B cell (primary cell): ENCODE measurements around the gene RAB10. TPM values are rescaled to one million over a fixed set of nuclear protein-coding genes. Genes with fewer than 3 reads are reported as not detected.

ENCODE experiments used
- ATAC-seq: fragments of 200-7000 bp; cut with Tn5 transposase; one replicate; pipeline ENCODE4 v1.10.0; 2021; ENCODE audit warnings: low read depth, mild to moderate bottlenecking, moderate number of reproducible peaks, moderate library complexity
- CTCF ChIA-PET: fragments of 350-600 bp; sonication (Branson Sonifier 250); formaldehyde crosslinking; loops from one replicate; lab custom pipeline; 2021; ENCODE audit warnings: antibody characterized with exemption, inconsistent platforms; lab: Charles Lee
- POLR2A ChIA-PET: fragments of 350-600 bp; sonication (Branson Sonifier 250); formaldehyde crosslinking; loops from one replicate; lab custom pipeline; 2021; ENCODE audit warnings: antibody characterized with exemption; lab: Charles Lee
- DNase-seq: peaks from one replicate; pipeline ENCODE4 v3.0.0; 2013
- H2AFZ ChIP-seq: 2 replicates; pipeline ENCODE4 v1.6.1; 2012; ENCODE audit warnings: mild to moderate bottlenecking, low read depth, low read length; ENCODE audit not compliant: insufficient read depth, poor library complexity, severe bottlenecking
- H3K27ac ChIP-seq, 2 donors: 1 replicate in 1 of 2; 2 replicates in 1 of 2; pipeline ENCODE4 v1.5.1; 2012 to 2013; ENCODE audit warnings: low read length in 2 of 2, mild to moderate bottlenecking in 2 of 2, moderate library complexity in 1 of 2
- H3K27me3 ChIP-seq, 4 experiments: fragments of 200-600 bp in 1 of 4; sonication (generic) in 1 of 4; replicated peaks in 1 of 4; 1 replicate in 2 of 4; 2 replicates in 2 of 4; pipeline versions ENCODE4 v1.6.1 to v1.7.0; 2013 to 2016; ENCODE audit warnings: low read length in 3 of 4, mild to moderate bottlenecking in 2 of 4, mixed read lengths in 1 of 4, moderate library complexity in 1 of 4; ENCODE audit not compliant: insufficient read depth in 4 of 4, control insufficient read depth in 3 of 4; ENCODE audit errors: control extremely low read depth in 1 of 4
- H3K36me3 ChIP-seq, 2 experiments: replicated peaks in 1 of 2; 1 replicate in 1 of 2; 2 replicates in 1 of 2; pipeline versions ENCODE4 v1.6.1 to v1.7.1; 2013; ENCODE audit warnings: low read length in 1 of 2; ENCODE audit not compliant: insufficient read depth in 2 of 2, control insufficient read depth in 1 of 2; ENCODE audit errors: control extremely low read depth in 1 of 2, extremely low read depth in 1 of 2
- H3K4me1 ChIP-seq, 2 donors: fragments of 200-600 bp in 1 of 2; sonication (generic) in 1 of 2; 1 replicate in 1 of 2; 2 replicates in 1 of 2; pipeline versions ENCODE4 v1.5.1 to v1.6.1; 2013 to 2017; ENCODE audit warnings: low read length in 2 of 2; ENCODE audit not compliant: control insufficient read depth in 2 of 2, insufficient read depth in 2 of 2
- H3K4me2 ChIP-seq: replicated peaks from 2 replicates; pipeline ENCODE3; 2012; ENCODE audit warnings: mild to moderate bottlenecking, low read depth, low read length; ENCODE audit not compliant: poor library complexity, severe bottlenecking
- H3K4me3 ChIP-seq, 5 experiments: fragments of 200-600 bp in 1 of 5; sonication (generic) in 1 of 5; 1 replicate in 3 of 5; 2 replicates in 2 of 5; pipeline versions ENCODE4 v1.5.1 to v1.7.0; 2011 to 2016; ENCODE audit warnings: low read length in 4 of 5, mild to moderate bottlenecking in 4 of 5, low read depth in 2 of 5, control low read depth in 1 of 5, moderate library complexity in 1 of 5; ENCODE audit not compliant: insufficient read depth in 1 of 5; ENCODE audit errors: control extremely low read depth in 1 of 5, extremely low read depth in 1 of 5
- H3K79me2 ChIP-seq: fragments of 200-600 bp; sonication (generic); one replicate; pipeline ENCODE4 v1.6.0; 2016; ENCODE audit warnings: low read length; ENCODE audit not compliant: control insufficient read depth, insufficient read depth
- H3K9ac ChIP-seq: fragments of 200-600 bp; sonication (generic); 2 replicates; pipeline ENCODE4 v1.6.1; 2017; ENCODE audit warnings: mild to moderate bottlenecking, low read length, moderate library complexity
- H3K9me3 ChIP-seq, 3 donors: one replicate each; pipeline versions ENCODE4 v1.6.1 to v1.7.1; 2013; ENCODE audit warnings: low read length in 2 of 3; ENCODE audit not compliant: control insufficient read depth in 2 of 3, insufficient read depth in 1 of 3; ENCODE audit errors: control extremely low read depth in 1 of 3
- H4K20me1 ChIP-seq: 2 replicates; pipeline ENCODE4 v1.6.0; 2012; ENCODE audit warnings: mild to moderate bottlenecking, low read length; ENCODE audit not compliant: insufficient read depth, control insufficient read depth, poor library complexity, severe bottlenecking
- H3K27ac Mint-ChIP-seq: one replicate; pipeline ENCODE4 v1.8.0; 2021; ENCODE audit warnings: mixed read lengths
- H3K27me3 Mint-ChIP-seq: one replicate; pipeline ENCODE4 v1.8.0; 2021; ENCODE audit warnings: mixed read lengths
- H3K4me1 Mint-ChIP-seq: one replicate; pipeline ENCODE4 v1.8.0; 2021; ENCODE audit warnings: mixed read lengths
- H3K4me3 Mint-ChIP-seq: one replicate; pipeline ENCODE4 v1.8.0; 2021; ENCODE audit warnings: mixed read lengths
- H3K9me3 Mint-ChIP-seq: one replicate; pipeline ENCODE4 v1.8.0; 2022; ENCODE audit warnings: mixed read lengths; ENCODE audit not compliant: insufficient read depth
- CTCF ChIP-seq: fragments of 200-600 bp; IDR thresholded peaks from one replicate; pipeline ENCODE4 v1.8.0; 2022; ENCODE audit warnings: antibody characterized with exemption, mild to moderate bottlenecking
- EZH2 ChIP-seq: IDR thresholded peaks from 2 replicates; pipeline ENCODE4 v1.6.1; 2012; ENCODE audit warnings: borderline replicate concordance, low read depth, mild to moderate bottlenecking, moderate library complexity, low read length; ENCODE audit not compliant: insufficient read depth, poor library complexity, severe bottlenecking
- WGBS: methylation state at CpG from one replicate; pipeline ENCODE4 v1.1.5; 2013; ENCODE audit warnings: missing lambda C conversion rate; ENCODE audit not compliant: insufficient coverage; 5-methylcytosine and 5-hydroxymethylcytosine counted together
- intact Hi-C: fragments of 100-400 bp; cut with micrococcal nuclease; formaldehyde crosslinking; loops from one replicate; pipeline ENCODE4 v1.10.0; 2022
- polyA plus RNA-seq: library from polyadenylated mRNA; depleted of rRNA; stranded (reverse); fragments of >200 nt; gene quantifications from 2 replicates; pipeline ENCODE4 v1.2.3, GENCODE V29; 2012
- total RNA-seq, 2 donors: library from RNA; stranded (reverse); fragments of 120-200 nt in 1 of 2; gene quantifications; 1 replicate in 1 of 2; 2 replicates in 1 of 2; pipeline versions ENCODE4 v1.2.3 to v1.2.4, GENCODE V29; 2013 to 2022

Gene RAB10
- total and polyA plus RNA-seq, 2 donors (not counting 1 experiment from before 2014, with no cell fraction given) = 21.7 to 66.7 TPM

- intact Hi-C loops = no loop called here
- H4K20me1 ChIP-seq = no peaks in the 10 kb centered on the region
- Mint-ChIP-seq H3K9me3 (no peaks in the 10 kb centered on the region), H3K4me3 (no peak overlapping the region), H3K4me1 (peaks cover 8% of the 10 kb centered on the region), H3K27me3 (peaks cover 24% of the 10 kb centered on the region), H3K27ac (no peak overlapping the region)
- TF ChIP-seq EZH2 (no peak), CTCF (no peak)
- ChIA-PET CTCF (interaction anchor here (0.7 kb wide), 1 partner anchor 84 kb away, joined by 3 read pairs; no protein-coding TSS in a partner anchor), POLR2A (no interaction called here)
- no peak for ATAC-seq
- WGBS = 100% methylated on average over 4 of the region's 4 CpGs
- H3K9ac ChIP-seq = no peak overlapping the region
- no peaks in the 10 kb centered on the region for H3K79me2 ChIP-seq
- no peak overlapping the region for H2AFZ ChIP-seq
- no peaks in the 10 kb centered on the region for H3K36me3 ChIP-seq
- H3K27me3 ChIP-seq = peaks cover 0 to 25% (median 7%) of the 10 kb centered on the region in 4 experiments
- no peak overlapping the region for H3K4me2 ChIP-seq
- H3K4me1 ChIP-seq = peaks cover 12% of the 10 kb centered on the region in 2 donors
- DNase-seq = no peak
- no peak overlapping the region for H3K27ac ChIP-seq
- H3K4me3 ChIP-seq = no peak overlapping the region
- peaks cover 0 to 11% (median 0%) of the 10 kb centered on the region in 3 donors for H3K9me3 ChIP-seq
Observed at GRCh38 chr2:26168785-26169184, 134.9 kb downstream of the RAB10 start.

- no peak overlapping the region for H3K27ac Mint-ChIP-seq
- H3K27me3 Mint-ChIP-seq = peaks cover 25% of the 10 kb centered on the region
- Histone ChIP-seq H3K9ac (no peak overlapping the region), H3K4me1 (peaks cover 14 to 17% of the 10 kb centered on the region in 2 donors), H3K4me3 (no peak overlapping the region), H3K36me3 (no peaks in the 10 kb centered on the region), H4K20me1 (no peaks in the 10 kb centered on the region), H3K4me2 (no peak overlapping the region), H3K27me3 (peaks cover 0 to 30% (median 10%) of the 10 kb centered on the region in 4 experiments), H3K79me2 (no peaks in the 10 kb centered on the region), H3K27ac (no peak overlapping the region), H3K9me3 (peaks cover 0 to 14% (median 0%) of the 10 kb centered on the region in 3 donors), H2AFZ (no peak overlapping the region)
- TF ChIP-seq CTCF (no peak), EZH2 (no peak)
- H3K4me3 Mint-ChIP-seq = no peak overlapping the region
- no peaks in the 10 kb centered on the region for H3K9me3 Mint-ChIP-seq
- ChIA-PET POLR2A (no interaction called here), CTCF (interaction anchor here (0.7 kb wide), 1 partner anchor 85 kb away, joined by 3 read pairs; no protein-coding TSS in a partner anchor)
- H3K4me1 Mint-ChIP-seq = peaks cover 9% of the 10 kb centered on the region
- no peak for DNase-seq
- WGBS = 90% methylated on average over 5 of the region's 5 CpGs
- no peak for ATAC-seq
- intact Hi-C loops = no loop called here
Observed at GRCh38 chr2:26169226-26169625, 135.3 kb downstream of the RAB10 start.
